Stimulated activated naive B cell treated with anti-CD40 and anti-IgM and Interleukin-4, amounts not matched to agents 10 μg/mL and 1 μg/mL and 100 μg/mL, for 72 hours (primary cell): ENCODE data around the gene DOCK3.

Source experiments
- ATAC-seq, 2 donors: fragments of 150-1000 bp; cut with Tn5 transposase; replicated peaks; 2 replicates each; pipeline ENCODE4 v1.10.0; 2021; ENCODE audit warnings: moderate library complexity in 1 of 2
- DNase-seq: peaks from one replicate; pipeline ENCODE4 v3.0.0; 2021
- H3K27ac Mint-ChIP-seq: one replicate; pipeline ENCODE4 v1.8.0; 2022; ENCODE audit warnings: mild to moderate bottlenecking, mixed read lengths
- H3K27me3 Mint-ChIP-seq, 2 donors: one replicate each; pipeline ENCODE4 v1.8.0; 2022; ENCODE audit warnings: mixed read lengths in 2 of 2
- H3K36me3 Mint-ChIP-seq, 2 donors: one replicate each; pipeline ENCODE4 v1.8.0; 2022; ENCODE audit warnings: mixed read lengths in 2 of 2, mild to moderate bottlenecking in 1 of 2
- H3K4me1 Mint-ChIP-seq, 2 donors: one replicate each; pipeline ENCODE4 v1.8.0; 2022; ENCODE audit warnings: mixed read lengths in 2 of 2, mild to moderate bottlenecking in 1 of 2
- H3K4me3 Mint-ChIP-seq, 2 donors: one replicate each; pipeline ENCODE4 v1.8.0; 2022; ENCODE audit warnings: mild to moderate bottlenecking in 2 of 2, mixed read lengths in 2 of 2, moderate library complexity in 1 of 2
- H3K9me3 Mint-ChIP-seq, 2 donors: one replicate each; pipeline ENCODE4 v1.8.0; 2022; ENCODE audit warnings: mixed read lengths in 2 of 2, mild to moderate bottlenecking in 1 of 2

DOCK3 gene

DNA sequence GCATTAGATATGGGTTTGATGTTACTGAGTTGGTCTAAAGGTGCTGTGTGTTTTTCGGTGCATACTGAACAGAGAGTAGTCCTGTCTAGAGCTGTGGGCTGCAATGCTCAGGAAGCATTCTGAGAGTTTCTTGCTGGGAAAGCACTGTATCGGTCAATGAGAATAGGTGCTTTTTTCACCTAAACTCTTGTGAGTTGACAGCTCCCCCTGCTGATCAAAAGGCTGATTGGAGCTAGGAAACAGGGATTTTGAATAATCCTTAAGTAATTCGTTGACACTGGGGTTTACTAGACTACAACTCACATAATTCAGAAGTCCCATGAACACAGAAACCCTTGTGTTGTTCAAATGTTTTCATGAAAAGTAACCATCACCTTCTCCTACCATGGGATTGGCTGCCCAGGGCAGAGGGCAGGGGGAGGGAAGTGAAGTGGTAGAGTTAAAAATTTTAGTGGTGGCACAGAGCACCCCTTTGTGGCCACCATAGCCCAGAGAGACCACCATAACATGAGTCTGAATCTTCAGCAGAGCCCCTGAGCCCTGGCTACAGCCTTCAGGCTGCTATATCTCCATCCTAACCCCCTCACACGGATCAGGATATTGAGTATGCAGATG is 697.3 kb downstream of the DOCK3 start:
- peak; percentile 64 to 73 for ATAC-seq
- peaks cover 22 to 41% of the 10 kb centered on the region in 2 donors for H3K27me3 Mint-ChIP-seq

DNA sequence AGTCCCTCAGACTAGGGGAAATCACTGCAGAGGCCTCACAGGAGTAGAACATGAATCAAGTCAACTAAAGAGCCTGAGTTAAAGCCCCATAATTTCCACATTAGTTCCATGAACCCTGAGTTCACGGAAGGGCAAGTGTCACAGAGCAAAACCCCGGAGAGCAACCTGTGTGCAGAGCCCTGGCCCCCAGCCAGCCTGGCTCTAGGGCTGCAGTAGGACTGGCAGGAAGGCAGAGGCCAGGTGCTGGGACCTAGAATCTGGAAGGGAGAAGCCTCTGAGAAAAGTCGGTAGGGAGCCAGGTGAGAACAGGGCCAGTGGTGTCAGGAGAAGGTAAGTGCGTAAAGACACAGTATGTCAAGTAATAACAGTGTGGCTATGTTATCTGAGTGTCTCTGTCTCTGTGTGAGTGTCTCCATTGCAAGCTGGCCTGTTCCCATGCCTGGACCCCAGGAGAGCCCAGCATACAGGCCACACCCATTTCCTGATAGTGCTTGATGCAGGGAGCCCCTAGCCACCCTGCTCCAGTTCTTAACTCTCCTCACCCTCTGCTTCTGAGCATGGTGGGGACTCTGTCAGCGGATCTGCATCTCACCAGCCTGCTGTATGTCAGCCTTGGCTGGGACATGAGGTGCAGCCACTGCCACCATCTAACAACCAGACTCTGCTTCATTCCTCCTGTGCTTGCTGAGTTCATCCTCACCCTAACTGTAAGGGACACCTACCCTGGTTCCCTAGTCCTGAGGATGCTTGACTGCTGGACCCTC is 699.1 kb downstream of the DOCK3 start:
- Mint-ChIP-seq H3K4me1 (peaks cover 0 to 2% of the 10 kb centered on the region in 2 donors), H3K27me3 (peaks cover 16 to 40% of the 10 kb centered on the region in 2 donors), H3K9me3 (no peaks in the 10 kb centered on the region), H3K36me3 (no peaks in the 10 kb centered on the region), H3K27ac (no peak overlapping the region), H3K4me3 (no peak overlapping the region)
- no peak for DNase-seq
- ATAC-seq, result no peak

More for the DNA sequence above, 697.3 kb downstream of the DOCK3 start:
- no peak overlapping the region for H3K4me3 Mint-ChIP-seq
- H3K9me3 Mint-ChIP-seq, result no peaks in the 10 kb centered on the region
- H3K27ac Mint-ChIP-seq, result no peak overlapping the region
- peaks cover 0 to 2% of the 10 kb centered on the region in 2 donors for H3K4me1 Mint-ChIP-seq
- DNase-seq, result peak; percentile 28
- H3K36me3 Mint-ChIP-seq, result no peaks in the 10 kb centered on the region

DNA sequence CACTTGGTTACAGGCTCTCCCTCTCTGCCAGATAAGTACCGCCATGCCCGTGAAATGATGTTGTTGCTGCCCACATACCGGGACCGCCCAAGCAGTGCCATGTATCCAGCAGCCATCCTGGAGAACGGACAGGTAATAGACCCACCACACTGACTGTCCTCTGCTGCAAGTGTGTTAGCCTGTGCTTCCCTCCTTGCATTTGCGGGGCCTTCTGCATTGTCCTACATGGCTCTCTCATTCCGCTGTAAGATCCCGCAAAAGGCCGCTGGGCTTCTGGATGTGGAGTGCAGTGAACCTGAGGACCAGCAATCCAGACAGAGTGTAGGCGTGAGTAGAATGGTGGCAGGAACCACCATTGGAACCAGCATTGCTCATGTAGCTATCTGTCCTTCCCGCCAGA is 699.7 kb downstream of the DOCK3 start:
- Mint-ChIP-seq H3K4me3 (no peak overlapping the region), H3K9me3 (no peaks in the 10 kb centered on the region), H3K27ac (no peak overlapping the region), H3K27me3 (peaks cover 20 to 44% of the 10 kb centered on the region in 2 donors), H3K36me3 (no peaks in the 10 kb centered on the region), H3K4me1 (peaks cover 0 to 4% of the 10 kb centered on the region in 2 donors)
- DNase-seq (no peak), ATAC-seq (no peak)

DNA sequence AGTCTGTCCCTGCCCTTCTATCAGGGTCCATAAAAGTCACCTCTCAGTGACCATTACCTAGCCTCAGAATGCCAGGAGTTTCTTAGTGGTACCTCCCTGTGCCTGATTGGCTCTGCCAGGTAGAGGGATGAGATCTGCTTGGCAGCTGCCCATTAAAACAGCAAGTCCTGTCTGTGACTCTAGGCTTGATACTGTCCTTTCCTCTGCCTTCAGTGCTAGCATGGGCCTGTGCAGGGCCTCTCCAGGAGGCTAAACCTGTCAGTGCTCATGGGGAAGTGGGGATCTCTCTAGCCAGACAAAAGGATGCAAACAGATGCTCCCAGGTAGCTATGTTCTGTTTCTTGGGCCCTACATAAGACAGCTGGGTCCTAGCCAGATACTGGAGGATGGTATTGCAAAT is 700.4 kb downstream of the DOCK3 start:
- Mint-ChIP-seq H3K36me3 (no peaks in the 10 kb centered on the region), H3K4me3 (no peak overlapping the region), H3K9me3 (no peaks in the 10 kb centered on the region), H3K27ac (no peak overlapping the region), H3K27me3 (peaks cover 20 to 41% of the 10 kb centered on the region in 2 donors), H3K4me1 (peaks cover 0 to 4% of the 10 kb centered on the region in 2 donors)
- ATAC-seq, result no peak
- no peak for DNase-seq

DNA sequence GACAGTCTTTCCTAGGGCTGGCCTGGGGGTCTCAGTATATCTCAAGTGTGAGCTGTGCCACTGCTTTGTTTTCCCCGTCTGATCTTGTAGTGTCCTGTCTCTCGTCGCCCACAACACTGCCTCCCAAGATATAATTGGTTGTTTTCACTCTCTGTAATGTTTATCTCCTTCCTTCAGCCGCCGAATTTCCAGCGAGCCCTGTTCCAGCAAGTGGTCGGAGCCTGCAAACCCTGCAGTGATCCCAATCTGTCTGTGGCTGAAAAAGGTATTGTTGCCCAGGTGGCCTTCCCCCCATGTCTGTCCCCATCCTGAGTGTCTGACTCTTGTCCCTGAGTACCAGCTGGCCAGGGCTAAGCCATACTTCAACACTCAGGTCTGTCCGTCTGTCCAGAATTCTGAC is 700.8 kb downstream of the DOCK3 start:
- H3K4me3 Mint-ChIP-seq, result no peak overlapping the region
- H3K27me3 Mint-ChIP-seq, result peaks cover 20 to 41% of the 10 kb centered on the region in 2 donors

DNA sequence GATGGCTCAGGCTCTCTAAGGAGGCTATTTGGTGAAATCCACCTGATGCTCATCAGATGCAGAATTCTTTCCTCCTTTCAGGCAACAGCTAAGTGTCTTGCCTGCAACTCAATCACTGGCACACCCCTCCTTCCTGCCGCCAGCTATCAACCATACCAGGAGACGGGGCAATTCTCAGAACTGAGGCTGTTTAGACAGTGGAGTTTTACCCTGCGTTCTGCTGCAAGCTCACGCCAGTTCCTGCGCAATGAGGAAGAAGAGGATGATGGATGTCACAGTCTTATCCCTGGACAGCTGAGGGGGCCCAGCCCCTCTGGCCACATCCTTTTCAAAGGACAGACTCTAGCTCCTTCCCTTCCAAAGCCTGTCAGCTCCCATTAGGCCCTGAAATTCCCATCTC is 703.3 kb downstream of the DOCK3 start:
- H3K4me1 Mint-ChIP-seq, result peaks cover 2 to 3% of the 10 kb centered on the region in 2 donors
- no peak overlapping the region for H3K4me3 Mint-ChIP-seq
- ATAC-seq (no peak), DNase-seq (no peak)
- H3K27ac Mint-ChIP-seq, result no peak overlapping the region
- H3K9me3 Mint-ChIP-seq, result no peaks in the 10 kb centered on the region
- H3K36me3 Mint-ChIP-seq, result peaks cover 0 to 4% of the 10 kb centered on the region in 2 donors
- H3K27me3 Mint-ChIP-seq, result peaks cover 15 to 41% of the 10 kb centered on the region in 2 donors

More for the DNA sequence above, 700.8 kb downstream of the DOCK3 start:
- H3K9me3 Mint-ChIP-seq, result no peaks in the 10 kb centered on the region
- ATAC-seq, result no peak
- H3K27ac Mint-ChIP-seq, result no peak overlapping the region
- DNase-seq, result no peak
- H3K36me3 Mint-ChIP-seq, result no peaks in the 10 kb centered on the region
- peaks cover 0 to 4% of the 10 kb centered on the region in 2 donors for H3K4me1 Mint-ChIP-seq

DNA sequence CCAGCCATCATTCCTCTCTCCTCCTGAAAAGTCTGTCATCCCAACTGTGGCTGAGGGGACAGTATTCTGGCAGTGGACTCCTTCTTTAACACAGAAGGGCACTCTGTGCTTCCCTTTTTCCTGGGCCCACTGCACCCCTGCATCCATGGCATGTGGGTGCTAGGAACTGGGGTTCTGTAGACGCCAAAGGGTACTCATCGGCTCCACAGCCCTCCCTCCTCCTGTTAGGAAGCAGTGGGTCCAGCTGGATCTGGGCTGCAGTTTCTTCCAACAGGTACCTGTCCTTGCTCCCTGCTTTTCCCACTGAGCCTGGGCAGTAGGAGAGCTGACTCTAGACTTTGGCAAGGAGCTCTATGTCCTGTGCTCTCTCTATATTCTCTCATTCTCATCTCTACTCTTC is 704.0 kb downstream of the DOCK3 start:
- no peak overlapping the region for H3K4me3 Mint-ChIP-seq

DNA sequence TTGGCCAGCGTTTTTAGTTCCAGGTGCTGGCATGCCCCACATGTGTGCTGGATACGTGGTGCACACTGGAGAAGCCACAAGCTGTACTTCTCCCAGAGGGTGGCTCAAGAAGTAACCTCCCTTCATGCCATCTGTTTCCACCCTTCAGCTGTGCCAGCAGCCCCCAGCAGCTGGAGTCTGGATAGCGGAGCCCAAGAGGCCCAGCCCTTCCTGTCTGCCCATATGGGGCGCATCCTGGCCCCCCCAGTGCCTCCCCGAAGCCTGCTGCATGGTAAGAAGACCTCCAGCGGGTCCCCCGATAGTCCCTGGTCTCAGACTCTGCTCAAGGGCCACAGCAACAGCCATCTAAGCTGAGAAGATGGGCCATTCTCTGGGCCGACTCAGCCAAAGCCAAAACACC is 704.6 kb downstream of the DOCK3 start:
- Mint-ChIP-seq H3K27ac (no peak overlapping the region), H3K36me3 (peaks cover 0 to 4% of the 10 kb centered on the region in 2 donors), H3K9me3 (no peaks in the 10 kb centered on the region), H3K27me3 (peaks cover 8 to 32% of the 10 kb centered on the region in 2 donors), H3K4me3 (no peak overlapping the region), H3K4me1 (peaks cover 7 to 9% of the 10 kb centered on the region in 2 donors)
- ATAC-seq, result no peak
- DNase-seq, result no peak

More for the DNA sequence above, 704.0 kb downstream of the DOCK3 start:
- DNase-seq (no peak), ATAC-seq (no peak)
- Mint-ChIP-seq H3K27ac (no peak overlapping the region), H3K36me3 (peaks cover 0 to 4% of the 10 kb centered on the region in 2 donors), H3K4me1 (peaks cover 7 to 8% of the 10 kb centered on the region in 2 donors), H3K27me3 (peaks cover 11 to 36% of the 10 kb centered on the region in 2 donors), H3K9me3 (no peaks in the 10 kb centered on the region)

DNA sequence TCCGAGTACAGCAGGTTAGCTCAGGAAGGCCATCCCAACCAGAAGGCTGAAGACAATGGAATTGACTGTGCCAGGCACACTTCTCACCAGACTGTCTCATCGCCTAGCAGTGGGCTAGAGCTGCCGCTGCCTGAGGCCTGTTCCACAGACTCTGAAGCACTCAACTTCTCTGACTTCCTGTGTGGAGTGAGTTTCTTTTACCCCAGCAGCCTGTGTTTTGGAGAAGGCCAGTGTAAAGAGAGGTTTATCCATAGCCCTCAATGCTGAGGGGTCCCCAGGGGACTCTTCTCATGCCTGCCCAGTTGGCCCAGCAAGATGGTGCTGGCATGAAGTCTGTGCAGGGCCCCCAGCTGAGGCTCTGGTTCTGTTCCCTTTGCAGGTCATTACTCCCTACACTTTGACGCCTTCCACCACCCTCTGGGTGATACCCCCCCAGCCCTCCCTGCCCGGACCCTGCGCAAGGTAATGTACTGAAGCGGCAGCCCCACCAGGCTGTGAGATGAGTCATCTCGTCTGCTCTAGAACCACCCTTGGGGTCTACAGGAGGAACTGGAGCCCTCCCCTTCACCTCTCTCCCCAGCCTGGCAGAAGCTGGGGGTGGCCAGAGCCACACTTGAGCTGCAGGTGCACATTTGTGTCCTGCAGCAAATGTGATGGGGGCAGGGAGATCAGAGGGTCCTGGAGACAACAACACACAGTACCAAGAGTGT is 705.2 kb downstream of the DOCK3 start:
- Mint-ChIP-seq H3K4me3 (no peak overlapping the region), H3K27ac (no peak overlapping the region), H3K4me1 (peaks cover 7 to 9% of the 10 kb centered on the region in 2 donors), H3K36me3 (peaks cover 0 to 4% of the 10 kb centered on the region in 2 donors), H3K27me3 (peaks cover 6 to 28% of the 10 kb centered on the region in 2 donors), H3K9me3 (no peaks in the 10 kb centered on the region)
- DNase-seq (no peak), ATAC-seq (no peak)

DNA sequence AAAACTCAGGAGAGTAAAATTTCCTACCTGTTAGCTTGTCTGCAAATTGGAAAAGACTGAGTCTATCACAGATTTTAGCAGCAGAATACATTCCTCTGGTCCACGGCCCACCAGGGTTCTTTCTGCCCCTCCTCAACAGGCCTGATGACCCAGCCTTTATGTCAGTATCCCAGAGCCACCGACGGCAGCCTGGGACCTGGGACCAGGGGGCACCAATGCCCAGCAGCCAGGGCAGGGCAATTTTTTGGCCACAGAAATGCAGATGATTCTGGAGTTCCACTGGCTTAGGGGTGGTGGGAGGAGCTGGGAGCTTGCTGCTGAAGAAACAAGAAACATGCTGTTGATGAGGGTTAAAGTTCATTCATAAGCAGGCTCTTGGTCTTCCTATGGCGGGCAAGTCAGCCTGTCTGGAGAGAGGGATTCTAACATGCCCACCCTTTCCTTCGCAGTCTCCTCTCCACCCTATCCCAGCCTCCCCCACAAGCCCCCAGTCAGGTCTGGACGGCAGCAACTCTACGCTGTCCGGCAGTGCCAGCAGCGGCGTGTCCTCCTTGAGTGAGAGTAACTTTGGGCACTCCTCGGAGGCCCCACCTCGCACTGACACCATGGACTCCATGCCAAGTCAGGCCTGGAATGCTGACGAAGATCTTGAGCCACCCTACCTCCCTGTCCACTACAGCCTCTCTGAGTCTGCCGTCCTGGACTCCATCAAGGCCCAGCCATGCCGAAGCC is 706.0 kb downstream of the DOCK3 start:
- DNase-seq (no peak), ATAC-seq (no peak)
- H3K27ac Mint-ChIP-seq, result no peak overlapping the region
- peaks cover 0 to 4% of the 10 kb centered on the region in 2 donors for H3K36me3 Mint-ChIP-seq
- peaks cover 10% of the 10 kb centered on the region in 2 donors for H3K4me1 Mint-ChIP-seq
- H3K4me3 Mint-ChIP-seq, result no peak overlapping the region
- peaks cover 6 to 22% of the 10 kb centered on the region in 2 donors for H3K27me3 Mint-ChIP-seq
- H3K9me3 Mint-ChIP-seq, result no peaks in the 10 kb centered on the region

DNA sequence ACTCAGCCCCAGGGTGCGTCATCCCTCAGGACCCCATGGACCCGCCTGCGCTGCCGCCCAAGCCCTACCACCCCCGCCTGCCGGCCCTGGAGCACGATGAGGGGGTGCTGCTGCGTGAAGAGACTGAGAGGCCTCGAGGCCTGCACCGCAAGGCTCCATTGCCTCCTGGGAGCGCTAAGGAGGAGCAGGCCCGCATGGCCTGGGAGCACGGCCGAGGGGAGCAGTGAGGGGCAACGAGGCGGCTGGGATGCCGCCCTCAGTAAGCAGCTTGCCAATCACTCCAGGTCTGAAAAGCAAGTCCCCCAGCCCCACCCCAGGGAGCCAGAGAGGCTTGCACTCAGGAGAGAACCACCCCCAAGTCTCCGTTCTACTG is 706.6 kb downstream of the DOCK3 start:
- ATAC-seq, result no peak
- Mint-ChIP-seq H3K27me3 (peaks cover 6 to 17% of the 10 kb centered on the region in 2 donors), H3K36me3 (peaks cover 2 to 5% of the 10 kb centered on the region in 2 donors), H3K9me3 (no peaks in the 10 kb centered on the region), H3K4me3 (no peak overlapping the region), H3K27ac (no peak overlapping the region), H3K4me1 (peaks cover 13 to 15% of the 10 kb centered on the region in 2 donors)
- no peak for DNase-seq

DNA sequence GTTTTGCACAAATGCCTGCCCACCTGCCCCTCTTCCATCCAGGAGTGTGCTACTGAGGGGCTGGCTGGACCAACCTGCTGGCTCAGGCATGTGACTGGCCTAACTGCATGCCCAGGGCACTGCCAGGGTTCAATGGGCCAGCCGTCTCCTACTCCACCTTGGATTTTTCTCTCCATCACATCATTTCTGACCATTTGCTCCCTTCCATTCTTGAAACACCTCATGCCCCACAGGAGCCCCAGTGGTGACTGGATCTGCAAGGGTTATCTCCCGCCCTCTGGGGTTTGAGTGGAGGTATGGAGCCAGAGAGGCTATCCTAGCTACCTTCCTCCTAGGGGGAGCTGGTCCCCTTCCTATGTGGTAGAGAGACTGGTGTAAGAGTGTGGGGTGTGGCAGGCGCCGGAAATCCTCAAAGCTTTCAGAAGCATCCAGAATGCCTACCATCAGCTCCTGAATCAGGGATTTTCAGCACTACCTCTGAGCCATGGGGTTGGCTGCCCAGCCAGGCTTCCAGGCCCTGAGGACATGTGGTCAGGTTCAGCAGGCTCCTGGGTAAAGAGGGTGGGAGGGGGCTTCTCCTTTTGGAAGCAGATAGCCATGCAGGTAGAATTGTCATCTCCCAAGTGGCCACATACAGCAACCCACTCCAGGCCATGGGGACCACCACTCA is 707.5 kb downstream of the DOCK3 start:
- Mint-ChIP-seq H3K27me3 (peaks cover 6 to 11% of the 10 kb centered on the region in 2 donors), H3K4me1 (peaks cover 17 to 24% of the 10 kb centered on the region in 2 donors), H3K9me3 (no peaks in the 10 kb centered on the region), H3K4me3 (no peak overlapping the region), H3K27ac (no peak overlapping the region), H3K36me3 (peaks cover 5 to 11% of the 10 kb centered on the region in 2 donors)
- DNase-seq, result no peak
- no peak for ATAC-seq

DNA sequence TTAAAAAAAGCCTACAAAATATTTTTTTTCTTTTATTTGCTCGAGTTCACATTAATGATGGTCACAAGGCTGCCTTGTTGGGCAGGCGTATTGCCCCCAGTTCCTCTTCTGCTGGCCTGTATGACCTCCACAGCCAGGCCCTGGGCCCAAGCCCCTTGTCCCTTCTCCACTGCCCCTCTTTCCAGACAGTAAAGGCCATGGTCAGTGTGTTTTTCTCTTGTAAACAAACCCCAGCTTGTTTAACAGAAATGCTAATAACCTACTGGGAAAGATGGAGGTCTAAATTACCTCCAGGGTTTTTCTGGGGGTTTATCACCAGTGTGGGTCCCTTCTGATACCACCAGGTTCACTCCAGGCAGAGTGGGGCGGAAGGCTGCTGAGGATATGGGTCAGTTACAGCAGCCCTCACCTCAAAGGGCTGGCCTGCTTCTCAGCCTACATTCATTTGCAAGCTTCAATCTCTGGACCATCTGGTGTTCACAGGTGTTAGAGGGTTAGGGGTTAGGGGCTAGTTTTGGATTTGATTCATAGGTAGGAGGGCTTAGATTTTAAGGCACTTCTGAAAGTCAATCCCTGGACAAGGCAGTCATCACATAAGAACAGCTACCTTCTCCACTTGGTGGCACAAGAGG is 708.3 kb downstream of the DOCK3 start:
- peaks cover 6 to 11% of the 10 kb centered on the region in 2 donors for H3K27me3 Mint-ChIP-seq
- H3K9me3 Mint-ChIP-seq, result no peaks in the 10 kb centered on the region
- no peak for DNase-seq
- H3K36me3 Mint-ChIP-seq, result peaks cover 9 to 17% of the 10 kb centered on the region in 2 donors
- H3K4me1 Mint-ChIP-seq, result peaks cover 23 to 33% of the 10 kb centered on the region in 2 donors
- no peak overlapping the region for H3K27ac Mint-ChIP-seq
- peak overlapping the region; percentile 63 to 96 for H3K4me3 Mint-ChIP-seq
- no peak for ATAC-seq
